GM21576 (cell line): ENCODE results near the gene PHKB.
"Not testable (repeated sequence)": the region's sequence is repeated elsewhere in the genome, so short reads cannot be mapped to it uniquely, and the experiment has no call there.

Experiments
- ATAC-seq: cut with Tn5 transposase; IDR thresholded peaks from one replicate; pipeline ENCODE4 v1.9.1; 2021; ENCODE audit warnings: mild to moderate bottlenecking, moderate library complexity; ENCODE audit not compliant: unreplicated experiment

PHKB gene

DNA sequence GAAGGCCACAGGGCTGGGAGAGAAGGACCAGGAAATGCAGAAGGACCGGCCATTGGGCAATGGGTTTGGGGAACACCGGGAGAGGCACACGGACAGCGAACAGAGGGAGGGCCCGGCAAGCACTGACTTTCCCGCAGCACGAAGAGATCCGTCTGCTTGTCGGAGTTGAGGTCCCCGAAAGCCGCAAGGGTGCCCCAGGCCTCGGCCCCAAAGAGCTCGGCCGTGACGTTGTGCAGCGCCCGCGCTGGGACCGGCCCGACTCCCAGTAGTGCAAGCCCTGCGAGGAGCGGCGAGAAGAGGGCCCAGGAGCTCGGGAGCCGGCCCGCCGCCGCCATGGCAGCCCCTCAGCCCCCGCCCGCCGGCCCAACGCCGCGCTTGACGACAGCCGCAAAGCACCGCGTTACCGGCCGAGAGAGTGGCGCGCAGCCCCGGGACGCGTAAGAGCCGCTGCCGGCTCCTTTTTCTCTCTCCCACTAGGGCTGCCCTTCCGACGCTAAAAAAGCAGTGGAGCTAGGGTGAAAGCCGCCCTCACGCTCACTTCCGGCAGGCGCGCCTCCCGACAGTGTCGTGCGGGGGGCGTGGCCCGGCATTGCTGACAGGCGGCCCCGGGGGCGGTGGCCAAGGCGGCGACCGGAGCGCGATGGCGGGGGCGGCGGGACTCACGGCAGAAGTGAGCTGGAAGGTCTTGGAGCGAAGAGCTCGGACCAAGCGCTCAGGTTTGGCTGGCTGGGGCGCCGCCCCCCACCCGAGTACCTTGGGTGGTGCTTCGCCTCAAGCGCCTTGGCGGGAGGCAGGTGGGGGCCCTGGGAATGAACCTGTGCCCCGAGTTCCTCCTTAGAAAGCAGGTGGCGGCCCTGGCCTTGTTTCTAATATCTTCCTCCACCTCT is at the start of gene PHKB, which contains the start of gene ITFG1:
PHKB (plus strand) TSS at position 621 of the 887 bp plus-strand sequence; CDS start at position 641, 20 bp downstream.
ITFG1 (minus strand) TSS at position 353 of the 887 bp plus-strand sequence; CDS start at position 335, 18 bp downstream.
- peak; percentile 68 for ATAC-seq

DNA sequence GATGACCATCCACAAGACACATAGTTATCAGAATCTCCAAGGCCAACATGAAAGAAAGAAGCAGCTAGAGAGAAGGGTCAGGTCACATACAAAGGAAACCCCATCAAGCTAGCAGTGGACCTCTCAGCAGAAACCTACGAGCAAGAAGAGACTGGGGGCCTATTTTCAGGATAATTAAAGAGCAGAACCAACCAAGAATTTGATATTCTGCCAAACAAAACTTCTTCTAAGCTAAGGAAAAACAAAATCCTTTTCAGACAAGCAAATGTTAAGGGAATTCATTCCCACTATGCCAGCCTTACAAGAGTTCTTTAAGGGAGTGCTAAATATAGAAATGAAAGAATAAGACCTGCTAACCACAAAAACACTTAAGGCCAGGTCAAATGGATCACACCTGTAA is 48.1 kb upstream of the PHKB start:
- ATAC-seq = no peak

DNA sequence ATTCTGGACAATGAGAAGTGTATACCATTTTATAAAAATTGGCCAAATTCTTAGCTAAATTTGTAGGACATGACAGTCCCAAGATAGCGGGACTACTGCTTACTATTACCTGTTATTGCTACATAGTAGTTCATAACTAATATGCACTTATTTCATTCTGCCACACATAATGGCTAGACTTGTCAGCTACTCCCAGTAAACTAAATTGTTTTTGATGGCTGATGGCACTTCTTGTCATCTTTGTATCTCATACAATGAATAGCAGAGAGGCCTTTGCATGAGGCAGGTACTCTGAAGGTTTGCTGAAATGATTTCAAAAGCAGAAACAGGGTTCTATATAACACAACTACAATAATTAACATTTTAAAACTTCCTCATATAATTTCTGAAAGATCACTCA is 44.3 kb upstream of the PHKB start:
- ATAC-seq = no peak

DNA sequence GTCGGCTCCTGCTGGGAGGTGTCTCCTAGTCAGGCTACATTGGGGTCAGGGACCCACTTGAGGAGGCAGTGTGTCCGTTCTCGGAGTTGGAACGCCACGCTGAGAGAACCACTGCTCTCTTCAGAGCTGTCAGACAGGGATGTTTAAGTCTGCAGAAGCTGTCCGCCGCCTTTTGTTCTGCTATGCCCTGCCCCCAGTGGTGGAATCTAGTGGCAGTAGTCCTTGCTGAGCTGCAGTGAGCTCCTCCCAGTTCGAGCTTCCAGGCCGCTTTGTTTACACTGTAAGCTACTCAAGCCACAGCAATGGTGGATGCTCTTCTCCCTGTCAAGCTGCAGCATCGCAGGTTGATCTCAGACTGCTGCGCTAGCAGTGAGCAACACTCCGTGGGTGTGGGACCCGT is 36.3 kb upstream of the PHKB start:
- ATAC-seq = no peak

DNA sequence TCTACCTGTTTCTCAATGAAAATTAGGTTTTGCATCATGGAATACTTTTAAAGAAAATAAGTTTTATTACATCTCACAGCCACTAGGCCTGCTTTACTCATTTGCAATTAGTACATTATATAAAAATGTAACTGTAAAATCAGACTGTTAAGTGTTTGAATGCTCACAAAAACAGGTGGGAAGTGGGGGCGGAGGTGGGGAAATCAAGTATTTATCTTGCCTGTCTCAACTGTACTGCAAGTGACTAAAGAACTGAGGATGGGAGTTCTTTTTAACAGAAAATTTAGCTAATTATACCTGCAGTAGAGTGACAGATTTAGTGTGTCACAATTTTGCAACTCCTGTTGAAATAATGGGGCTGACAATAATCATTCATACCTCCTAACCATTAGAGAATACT is 34.3 kb upstream of the PHKB start:
- no peak for ATAC-seq

DNA sequence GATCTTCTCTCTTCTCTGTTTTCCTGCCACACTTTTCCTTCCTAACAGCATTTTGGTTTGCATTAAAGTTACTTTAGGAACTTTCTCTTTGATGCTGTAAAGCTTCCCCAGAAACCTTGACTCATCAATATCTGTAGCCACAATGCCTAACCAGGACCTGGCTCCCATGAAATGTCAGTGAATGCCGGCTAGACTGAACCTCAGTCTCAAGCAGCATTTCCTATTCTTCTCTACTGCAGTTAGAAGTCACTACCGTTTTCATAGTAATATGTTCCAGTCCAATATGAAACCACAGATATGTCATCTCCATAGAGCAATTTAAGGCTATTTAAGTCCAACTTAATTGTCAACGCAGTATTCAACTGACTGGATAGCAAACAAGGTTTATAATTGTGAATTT is 29.2 kb upstream of the PHKB start:
- ATAC-seq = no peak

DNA sequence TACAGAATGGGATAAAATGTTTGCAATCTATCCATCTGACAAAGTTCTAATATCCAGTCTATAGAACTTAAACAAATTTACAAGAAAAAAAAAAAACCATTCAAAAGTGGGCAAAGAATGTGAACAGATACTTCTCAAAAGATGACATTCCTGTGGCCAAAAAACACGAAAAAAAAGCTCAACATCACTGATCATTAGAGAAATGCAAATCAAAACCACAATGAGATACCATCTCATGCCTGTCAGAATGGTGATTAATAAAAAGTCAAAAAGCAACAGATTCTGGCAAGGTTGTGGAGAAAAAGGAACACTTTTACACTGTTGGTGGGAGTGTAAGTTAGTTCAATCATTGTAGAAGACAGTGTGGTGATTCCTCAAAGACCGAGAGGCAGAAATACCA is 26.9 kb upstream of the PHKB start:
- ATAC-seq = not testable (repeated sequence)

DNA sequence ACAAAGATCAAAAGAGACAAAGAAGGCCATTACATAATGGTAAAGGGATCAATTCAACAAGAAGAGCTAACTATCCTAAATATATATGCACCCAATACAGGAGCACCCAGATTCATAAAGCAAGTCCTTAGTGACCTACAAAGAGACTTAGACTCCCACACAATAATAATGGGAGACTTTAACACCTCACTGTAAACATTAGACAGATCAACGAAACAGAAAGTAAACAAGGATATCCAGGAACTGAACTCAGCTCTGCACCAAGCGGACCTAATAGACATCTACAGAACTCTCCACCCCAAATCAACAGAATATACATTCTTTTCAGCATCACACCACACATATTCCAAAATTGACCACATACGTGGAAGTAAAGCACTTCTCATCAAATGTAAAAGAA is 21.1 kb upstream of the PHKB start:
- not testable (repeated sequence) for ATAC-seq

DNA sequence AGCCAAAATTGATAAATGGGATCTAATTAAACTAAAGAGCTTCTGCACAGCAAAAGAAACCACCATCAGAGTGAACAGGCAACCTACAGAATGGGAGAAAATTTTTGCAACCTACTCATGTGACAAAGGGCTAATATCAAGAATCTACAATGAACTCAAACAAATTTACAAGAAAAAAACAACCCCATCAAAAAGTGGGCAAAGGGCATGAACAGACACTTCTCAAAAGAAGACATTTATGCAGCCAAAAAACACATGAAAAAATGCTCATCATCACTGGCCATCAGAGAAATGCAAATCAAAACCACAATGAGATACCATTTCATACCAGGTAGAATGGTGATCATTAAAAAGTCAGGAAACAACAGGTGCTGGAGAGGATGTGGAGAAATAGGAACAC is 18.2 kb upstream of the PHKB start:
- ATAC-seq = not testable (repeated sequence)

DNA sequence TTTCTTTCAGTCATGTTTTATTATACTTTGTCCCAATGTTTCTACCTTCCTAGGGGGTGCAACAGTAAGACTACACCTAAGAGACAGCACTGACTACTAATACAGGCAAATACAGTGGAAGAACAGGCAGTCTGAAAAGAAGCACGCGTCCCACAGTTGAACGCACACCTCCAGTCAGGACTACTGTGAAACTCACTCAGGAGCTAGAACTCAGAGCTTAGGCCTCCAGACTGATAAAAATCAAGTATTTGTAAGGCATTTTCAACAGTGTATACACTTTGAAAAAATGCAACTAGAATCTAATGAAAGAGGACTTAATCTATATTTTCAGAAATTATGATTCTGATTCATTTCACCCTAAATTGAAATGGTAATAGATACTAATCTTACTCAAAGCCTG is 14.7 kb upstream of the PHKB start:
- no peak for ATAC-seq

DNA sequence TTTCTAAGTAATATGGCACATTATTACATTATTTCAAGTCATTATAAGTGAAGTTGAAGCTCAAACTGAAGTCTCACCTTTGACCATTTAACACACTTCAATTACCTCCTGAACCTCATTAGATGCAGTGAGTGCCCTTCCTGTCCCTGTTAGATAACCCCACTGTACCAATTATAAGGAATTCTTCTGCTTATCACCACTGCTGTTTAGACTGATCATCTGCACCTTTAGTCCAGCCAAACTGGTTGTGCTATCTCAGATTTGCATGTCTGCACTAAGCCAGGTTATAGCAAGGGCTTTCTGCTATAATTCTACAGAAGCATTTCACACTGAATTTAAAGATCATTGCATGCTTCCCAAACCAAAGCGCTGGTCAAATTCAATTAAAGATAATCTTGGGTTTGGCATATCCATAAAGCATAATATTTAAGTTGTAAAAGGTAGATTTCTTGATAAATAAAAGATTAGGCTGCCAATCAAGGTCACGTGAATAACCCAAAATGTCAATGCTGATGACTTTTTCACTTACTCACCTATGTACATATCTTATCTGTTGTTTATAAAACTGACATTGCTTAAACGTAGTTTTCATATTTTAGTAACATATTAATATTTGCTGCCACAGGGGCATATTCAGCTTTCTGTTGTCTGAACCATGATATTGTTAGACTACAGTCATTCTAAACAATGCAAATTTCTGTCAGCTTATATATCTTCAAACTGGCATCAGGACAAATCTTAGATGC is 12.1 kb upstream of the PHKB start:
- ATAC-seq = no peak

DNA sequence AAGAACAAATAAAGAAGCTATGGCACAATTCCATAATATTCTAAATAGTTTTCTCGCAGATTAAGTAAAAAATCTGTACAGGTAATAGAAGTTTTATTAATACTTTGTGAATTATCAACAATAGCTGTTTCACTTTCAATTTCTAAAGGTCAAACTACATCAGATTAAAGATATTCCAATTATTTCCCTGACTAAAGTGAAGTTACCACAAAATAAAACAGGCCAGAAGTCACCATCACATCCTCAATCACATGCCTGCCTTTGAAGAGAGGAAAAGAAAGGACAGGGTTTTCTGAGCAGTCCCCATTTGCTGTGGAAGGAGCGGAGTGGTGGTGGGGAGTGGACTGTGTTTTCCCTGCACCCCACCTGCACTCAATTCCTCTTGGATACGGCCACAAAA is 11.3 kb upstream of the PHKB start:
- ATAC-seq = no peak

DNA sequence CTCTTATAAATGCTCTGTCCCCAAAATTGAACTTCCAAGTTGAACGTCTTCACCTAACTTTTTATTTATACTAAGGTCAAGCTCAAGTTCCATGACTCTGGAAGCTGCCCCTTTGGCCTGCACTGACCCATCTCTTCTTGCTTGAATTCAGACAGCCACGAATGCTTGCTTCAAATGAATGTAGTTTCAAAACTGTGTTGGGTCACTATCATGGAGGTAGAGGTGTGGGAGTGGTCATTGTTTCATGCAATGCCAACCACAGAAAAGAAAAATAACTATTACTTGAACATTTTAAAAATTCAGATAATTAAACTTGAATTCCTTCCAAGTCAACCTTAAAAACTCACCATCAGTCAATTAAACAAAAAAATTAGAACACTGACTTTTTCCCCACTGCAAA is 2.8 kb upstream of the PHKB start:
- ATAC-seq = no peak

DNA sequence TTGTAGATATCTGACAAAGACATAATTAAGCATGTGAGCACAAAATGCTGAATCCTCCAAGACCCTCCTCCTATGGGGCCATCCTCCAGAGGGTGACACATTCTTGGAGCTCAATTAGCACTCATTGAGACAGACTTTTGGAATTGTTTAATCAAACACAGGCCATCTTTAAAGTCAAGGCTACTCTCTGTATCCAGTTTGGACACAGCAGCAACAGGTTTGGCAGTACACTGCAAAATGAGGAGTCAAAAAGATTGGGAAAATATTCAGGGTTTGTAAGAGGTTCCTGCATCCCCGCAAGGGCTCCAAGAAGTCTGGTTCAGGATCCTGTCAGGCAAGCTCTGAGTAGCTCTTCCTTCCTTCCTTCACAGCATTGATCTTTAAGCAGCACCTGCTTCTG is 1.5 kb upstream of the PHKB start:
- ATAC-seq = no peak

DNA sequence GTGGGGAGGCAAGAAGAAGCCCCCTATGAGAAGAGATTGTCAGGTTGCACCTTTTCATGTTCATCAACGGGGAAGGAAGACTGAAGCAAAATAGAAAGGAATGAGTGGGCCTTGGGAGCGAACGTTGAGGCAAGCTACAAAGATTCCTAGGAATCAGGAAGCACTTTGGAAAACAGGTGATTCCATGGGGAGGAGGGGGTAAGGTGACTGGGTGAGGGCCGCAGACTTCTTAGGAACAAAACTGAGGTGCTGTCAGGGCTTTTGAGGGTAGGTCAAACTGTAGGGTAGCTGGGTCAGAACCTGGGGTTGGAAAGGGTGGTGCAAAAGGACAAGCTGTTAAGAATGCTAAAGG is 796 bp upstream of the PHKB start:
- peak; percentile 1 for ATAC-seq

DNA sequence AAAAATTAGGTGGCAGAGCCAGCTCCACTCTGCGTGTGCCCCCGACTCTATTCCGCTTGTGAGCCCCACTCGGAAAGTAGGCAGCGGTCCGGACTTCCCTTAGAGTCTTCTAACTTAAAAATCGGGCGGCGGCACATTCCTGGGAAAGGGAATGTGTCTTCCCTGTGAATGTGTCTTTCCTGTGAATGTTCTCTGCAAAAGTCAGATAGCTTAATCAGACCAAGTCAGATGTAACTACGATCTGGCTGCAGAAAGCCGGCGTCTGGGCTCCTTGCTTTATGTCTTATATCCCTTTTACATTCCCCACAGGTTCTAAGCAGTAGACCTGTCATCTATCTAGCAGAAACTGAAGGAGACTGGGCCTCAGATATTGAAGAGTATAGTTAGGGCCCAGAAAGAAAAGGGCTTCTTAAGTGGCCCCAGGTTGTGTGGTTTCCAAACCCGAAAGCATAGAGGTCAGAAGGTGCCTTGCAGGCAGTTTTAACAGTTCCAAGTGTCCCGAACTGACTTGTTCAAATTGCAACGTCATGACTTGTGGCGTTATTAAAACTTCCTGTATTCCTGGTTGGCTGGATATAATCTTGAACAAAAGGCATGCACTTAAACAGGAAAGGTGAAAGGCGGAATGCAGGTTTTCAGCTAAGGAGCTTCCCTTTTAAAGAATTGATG is 601 bp downstream of the PHKB start:
- ATAC-seq = no peak

DNA sequence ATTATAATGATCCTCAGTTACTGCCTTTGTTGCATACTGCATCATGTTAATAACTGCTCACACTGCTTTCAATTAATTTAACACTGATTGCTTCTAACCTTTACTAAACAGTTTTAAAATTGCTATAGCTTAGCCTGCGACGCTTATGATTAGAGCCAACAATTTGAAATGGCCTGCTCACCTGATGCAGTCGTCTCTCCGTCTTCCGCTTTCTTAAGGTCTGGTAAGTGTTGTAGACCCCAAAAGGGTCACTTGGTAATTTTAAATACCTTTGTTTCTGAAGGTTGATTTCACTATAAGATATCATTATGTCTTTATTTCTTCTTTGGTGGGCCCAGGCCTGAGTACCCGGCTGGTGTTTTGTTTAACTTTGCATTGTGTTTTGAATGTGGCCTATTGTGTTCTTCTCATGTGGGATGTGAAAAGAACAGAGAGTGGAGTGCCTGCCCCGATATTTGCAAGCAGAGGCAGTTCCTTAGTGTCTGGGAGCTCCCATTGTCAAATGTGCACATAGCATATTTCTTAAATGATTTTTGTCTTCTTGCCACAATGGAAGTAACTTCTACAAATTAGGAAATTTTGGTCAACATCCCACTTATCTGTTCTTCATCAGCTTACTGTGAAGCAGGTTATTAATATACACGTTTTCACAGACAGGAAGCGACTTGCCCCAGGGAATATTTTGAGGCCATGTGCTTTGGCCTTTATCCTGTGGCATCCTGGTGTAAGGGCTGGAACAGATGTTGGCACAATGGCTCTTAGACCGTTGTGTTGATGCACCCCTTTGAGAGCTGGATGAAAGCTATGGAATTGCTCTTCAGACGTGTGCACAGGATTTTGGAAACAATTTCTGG is 2.9 kb downstream of the PHKB start:
- no peak for ATAC-seq

DNA sequence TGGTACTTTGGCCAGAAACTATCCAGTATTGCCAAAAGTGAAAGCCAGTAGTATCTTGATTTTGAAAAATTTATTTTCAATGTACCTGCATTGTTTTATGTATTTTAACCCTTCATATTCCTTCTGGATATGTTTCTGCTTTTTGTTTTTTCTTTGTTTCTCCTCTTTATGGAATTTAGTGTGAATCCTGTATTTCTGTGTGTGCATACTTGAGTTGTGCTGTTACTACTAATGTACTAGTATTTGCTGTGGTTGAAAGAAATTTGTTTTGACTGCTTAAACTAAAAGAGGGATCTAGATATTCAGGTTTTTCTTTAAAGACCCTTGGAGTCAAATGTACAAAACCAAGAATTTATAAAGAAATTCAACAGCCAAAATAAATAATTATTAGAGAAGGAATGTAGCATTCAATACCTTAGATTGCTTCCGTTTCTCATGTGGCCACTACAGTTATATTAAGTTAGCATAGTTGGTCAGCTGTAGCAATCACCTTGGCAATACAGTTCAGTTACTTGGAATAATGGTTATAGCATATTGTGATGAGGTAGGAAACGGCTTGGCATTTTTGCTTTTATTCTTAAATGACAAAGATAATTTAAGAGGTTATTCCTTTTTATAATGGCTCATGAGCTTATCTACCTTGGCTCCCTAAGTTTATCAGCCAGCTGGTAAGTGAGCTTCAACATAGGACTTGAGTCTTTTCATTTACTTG is 4.9 kb downstream of the PHKB start:
- no peak for ATAC-seq

DNA sequence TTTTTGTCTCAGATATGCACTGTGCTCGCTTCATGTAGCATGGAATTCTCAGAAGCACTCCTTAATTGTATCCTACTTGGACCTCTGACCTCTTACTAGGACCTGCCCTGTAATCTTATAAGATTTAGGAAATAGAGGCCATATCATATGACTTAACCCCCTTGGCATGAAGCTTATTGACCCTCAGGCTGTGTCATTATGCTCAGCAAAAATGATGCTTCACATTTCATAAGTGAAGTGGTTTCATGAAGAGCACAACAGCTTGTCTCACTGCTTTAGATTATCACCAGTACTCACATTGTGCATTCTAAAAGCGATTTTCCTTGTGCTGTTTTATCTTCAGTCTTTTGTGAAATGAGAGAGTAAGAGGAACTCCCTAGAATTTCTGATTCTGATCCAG is 6.4 kb downstream of the PHKB start:
- ATAC-seq = no peak

DNA sequence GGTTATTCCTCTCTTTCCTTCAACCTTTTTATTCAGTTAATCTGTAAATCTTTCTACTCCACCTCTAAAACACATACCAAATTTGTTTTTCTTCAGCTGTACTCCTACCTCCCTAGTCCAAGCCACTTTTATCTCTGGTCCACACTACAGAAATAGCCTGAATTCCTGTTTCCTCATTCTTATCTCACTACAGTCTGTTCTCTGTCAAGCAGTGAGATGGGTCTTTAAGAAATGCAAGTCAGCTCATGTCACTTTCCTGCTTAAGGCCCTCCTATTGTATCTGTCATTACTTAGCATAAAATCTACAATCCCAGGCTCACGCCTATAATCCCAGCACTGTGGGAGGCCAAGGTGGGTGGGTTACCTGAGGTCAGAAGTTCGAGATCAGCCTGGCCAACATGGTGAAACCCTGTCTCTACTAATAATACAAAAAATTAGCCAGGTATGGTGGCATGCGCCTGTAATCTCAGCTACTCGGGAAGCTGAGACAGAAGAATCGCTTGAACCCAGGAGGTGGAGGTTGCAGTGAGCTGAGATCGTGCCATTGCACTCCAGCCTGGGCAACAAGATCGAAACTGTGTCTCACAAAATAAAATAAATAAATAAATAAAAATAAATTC is 7.0 kb downstream of the PHKB start:
- not testable (repeated sequence) for ATAC-seq
